DND-41 (cell line): ENCODE data around the gene NR6A1.

Experiments
- CTCF ChIP-seq: IDR thresholded peaks from 2 replicates; pipeline ENCODE4 v1.5.1; 2012; ENCODE audit warnings: borderline replicate concordance, low read length, moderate library complexity, mild to moderate bottlenecking; ENCODE audit not compliant: poor library complexity, severe bottlenecking; ENCODE audit errors: extremely low read depth
- EZH2 ChIP-seq: IDR thresholded peaks from 3 replicates; pipeline ENCODE4 v1.6.1; 2012; ENCODE audit warnings: borderline replicate concordance, low read depth, mild to moderate bottlenecking, moderate library complexity, low read length, inconsistent platforms; ENCODE audit not compliant: severe bottlenecking

GRCh38 chr9:124470726-124471125 lies 300.4 kb downstream of the NR6A1 start:
- TF ChIP-seq CTCF (no peak), EZH2 (no peak)
